Measurements from ENCODE around the gene RABL3.
"Not testable (repeated sequence)": the region's sequence is repeated elsewhere in the genome, so short reads cannot be mapped to it uniquely, and the experiment has no call there.

The RABL3 gene

GRCh38 chr3:120682095-120682681 lies 60.1 kb downstream of the RABL3 start, which contains the start of gene HGD:
TSS of gene HGD (minus strand) at chr3:120682239. CDS start at chr3:120682111, 128 bp downstream.
- no peak for DNase-seq

GRCh38 chr3:120681506-120682038 lies 60.7 kb downstream of the RABL3 start:
- no peak for DNase-seq

- DNase-seq: no peak
Measured at GRCh38 chr3:120681018-120681417, 61.3 kb downstream of the RABL3 start.

GRCh38 chr3:120680193-120680894 lies 62.0 kb downstream of the RABL3 start:
- DNase-seq: no peak

- no peak for DNase-seq
Measured at GRCh38 chr3:120678984-120679383, 63.3 kb downstream of the RABL3 start.

- DNase-seq: no peak
Measured at GRCh38 chr3:120678331-120678947, 63.9 kb downstream of the RABL3 start.

- DNase-seq: not testable (repeated sequence)
Measured at GRCh38 chr3:120677193-120677592, 65.1 kb downstream of the RABL3 start.

- no peak for DNase-seq
Measured at GRCh38 chr3:120673116-120673515, 69.2 kb downstream of the RABL3 start.

GRCh38 chr3:120670576-120670975 lies 71.7 kb downstream of the RABL3 start:
- DNase-seq: no peak

GRCh38 chr3:120664926-120665325 lies 77.4 kb downstream of the RABL3 start:
- no peak for DNase-seq

GRCh38 chr3:120661945-120662344 lies 80.4 kb downstream of the RABL3 start:
- DNase-seq: no peak

- no peak for DNase-seq
Measured at GRCh38 chr3:120661106-120661905, 81.0 kb downstream of the RABL3 start.

- DNase-seq: no peak
Measured at GRCh38 chr3:120659834-120660233, 82.5 kb downstream of the RABL3 start.

GRCh38 chr3:120659285-120659684 lies 83.0 kb downstream of the RABL3 start:
- DNase-seq: no peak

- no peak for DNase-seq
Measured at GRCh38 chr3:120652896-120653545, 89.3 kb downstream of the RABL3 start.

- no peak for DNase-seq
Measured at GRCh38 chr3:120652281-120652680, 90.0 kb downstream of the RABL3 start.

GRCh38 chr3:120650311-120650710 lies 92.0 kb downstream of the RABL3 start:
- no peak for DNase-seq

GRCh38 chr3:120649830-120650233 lies 92.5 kb downstream of the RABL3 start:
- DNase-seq: no peak

- DNase-seq: no peak
Measured at GRCh38 chr3:120648290-120648689, 94.0 kb downstream of the RABL3 start.

- DNase-seq: no peak
Measured at GRCh38 chr3:120646771-120647432, 95.4 kb downstream of the RABL3 start.

GRCh38 chr3:120645083-120645845 lies 97.1 kb downstream of the RABL3 start:
- no peak for DNase-seq
